Midbrain (tissue), 1 donor: ENCODE data around the gene RPS6KB1.
"Not testable (repeated sequence)": the region's sequence is repeated elsewhere in the genome, so short reads cannot be mapped to it uniquely, and the experiment has no call there.

Experiments used
- DNase-seq: peaks from one replicate; lab custom pipeline; 2025; lab: John Stamatoyannopoulos, UW

Gene RPS6KB1

DNA sequence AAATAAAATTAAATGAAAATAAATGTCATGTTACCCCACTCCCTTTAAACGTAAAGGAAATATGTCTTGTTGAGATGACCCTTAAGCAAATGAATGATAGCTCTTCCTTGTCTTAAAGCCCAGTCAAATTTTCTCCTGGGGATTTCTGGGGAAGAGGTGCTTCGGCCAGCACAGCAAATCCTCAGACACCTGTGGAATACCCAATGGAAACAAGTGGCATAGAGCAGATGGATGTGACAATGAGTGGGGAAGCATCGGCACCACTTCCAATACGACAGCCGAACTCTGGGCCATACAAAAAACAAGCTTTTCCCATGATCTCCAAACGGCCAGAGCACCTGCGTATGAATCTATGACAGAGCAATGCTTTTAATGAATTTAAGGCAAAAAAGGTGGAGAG is 53.5 kb downstream of the RPS6KB1 start:
- not testable (repeated sequence) for DNase-seq

GRCh38 chr17:59947310-59947709 is 54.4 kb downstream of the RPS6KB1 start:
- not testable (repeated sequence) for DNase-seq

DNA sequence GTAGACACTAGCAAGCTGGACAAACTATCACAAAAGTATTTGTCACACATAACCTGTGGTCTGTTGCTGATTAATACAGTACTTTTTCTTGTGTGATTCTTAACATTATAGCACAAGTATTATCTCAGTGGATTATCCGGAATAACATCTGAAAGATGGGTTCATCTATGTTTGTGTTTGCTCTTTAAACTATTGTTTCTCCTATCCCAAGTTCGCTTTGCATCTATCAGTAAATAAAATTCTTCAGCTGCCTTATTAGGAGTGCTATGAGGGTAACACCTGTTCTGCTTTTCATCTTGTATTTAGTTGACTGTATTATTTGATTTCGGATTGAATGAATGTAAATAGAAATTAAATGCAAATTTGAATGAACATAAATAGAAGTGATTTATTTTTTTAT is 57.1 kb downstream of the RPS6KB1 start:
- no peak for DNase-seq

- DNase-seq = no peak
Observed at GRCh38 chr17:59954856-59955255, 61.9 kb downstream of the RPS6KB1 start.

DNA sequence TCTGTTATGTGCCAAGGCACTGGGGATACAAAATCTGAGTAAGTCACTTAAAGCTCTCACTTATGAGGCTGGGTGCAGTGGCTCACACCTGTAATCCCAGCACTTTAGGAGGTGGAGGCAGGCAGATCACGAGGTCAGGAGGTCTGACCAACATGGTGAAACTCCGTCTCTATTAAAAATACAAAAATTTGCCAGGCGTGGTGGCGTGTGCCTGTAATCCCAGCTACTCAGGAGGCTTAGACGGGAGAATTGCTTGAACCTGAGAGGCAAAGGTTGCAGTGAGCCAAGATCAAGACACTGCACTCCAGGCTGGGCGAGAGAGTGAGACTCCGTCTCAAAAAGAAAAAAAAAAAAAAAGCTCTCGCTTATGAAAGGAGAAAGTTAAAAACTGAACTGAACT is 66.7 kb downstream of the RPS6KB1 start:
- DNase-seq = not testable (repeated sequence)

GRCh38 chr17:59962739-59963318 is 69.9 kb downstream of the RPS6KB1 start:
- DNase-seq = no peak

DNA sequence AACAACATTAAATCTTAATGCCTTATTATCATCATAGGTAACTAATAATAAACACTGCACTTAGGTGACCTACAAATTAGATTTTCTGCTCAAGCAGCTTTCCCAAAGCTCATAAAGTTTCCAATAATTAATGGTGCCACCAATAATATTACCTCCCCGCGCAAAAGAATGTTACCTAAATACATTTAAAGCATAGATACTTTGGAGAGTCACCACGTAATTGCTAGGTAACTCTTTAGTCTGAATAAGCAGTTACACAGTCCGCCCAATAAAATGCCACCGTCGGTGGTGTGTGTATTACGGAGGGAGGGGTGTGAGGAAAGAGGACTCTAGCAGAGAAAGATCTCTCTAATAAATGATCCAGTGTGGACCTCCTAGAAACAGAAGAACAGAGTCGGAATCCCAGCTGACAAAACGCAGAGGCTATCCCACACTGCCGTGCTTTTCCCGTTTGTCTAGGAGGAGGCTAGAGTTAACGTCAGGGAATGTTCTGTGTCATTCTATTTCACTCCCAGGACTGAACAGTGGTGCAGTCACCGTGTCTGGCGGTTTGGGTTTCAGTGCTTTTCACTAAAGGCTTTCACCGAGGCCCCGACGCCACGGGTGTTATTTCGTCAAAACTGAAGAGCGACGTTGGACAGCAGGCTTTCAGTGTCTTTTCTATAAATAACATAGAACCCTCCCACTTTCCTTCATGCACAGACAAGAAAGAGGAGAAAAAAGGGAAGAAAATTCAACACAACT is 71.0 kb downstream of the RPS6KB1 start:
- DNase-seq = peak; percentile 65

DNA sequence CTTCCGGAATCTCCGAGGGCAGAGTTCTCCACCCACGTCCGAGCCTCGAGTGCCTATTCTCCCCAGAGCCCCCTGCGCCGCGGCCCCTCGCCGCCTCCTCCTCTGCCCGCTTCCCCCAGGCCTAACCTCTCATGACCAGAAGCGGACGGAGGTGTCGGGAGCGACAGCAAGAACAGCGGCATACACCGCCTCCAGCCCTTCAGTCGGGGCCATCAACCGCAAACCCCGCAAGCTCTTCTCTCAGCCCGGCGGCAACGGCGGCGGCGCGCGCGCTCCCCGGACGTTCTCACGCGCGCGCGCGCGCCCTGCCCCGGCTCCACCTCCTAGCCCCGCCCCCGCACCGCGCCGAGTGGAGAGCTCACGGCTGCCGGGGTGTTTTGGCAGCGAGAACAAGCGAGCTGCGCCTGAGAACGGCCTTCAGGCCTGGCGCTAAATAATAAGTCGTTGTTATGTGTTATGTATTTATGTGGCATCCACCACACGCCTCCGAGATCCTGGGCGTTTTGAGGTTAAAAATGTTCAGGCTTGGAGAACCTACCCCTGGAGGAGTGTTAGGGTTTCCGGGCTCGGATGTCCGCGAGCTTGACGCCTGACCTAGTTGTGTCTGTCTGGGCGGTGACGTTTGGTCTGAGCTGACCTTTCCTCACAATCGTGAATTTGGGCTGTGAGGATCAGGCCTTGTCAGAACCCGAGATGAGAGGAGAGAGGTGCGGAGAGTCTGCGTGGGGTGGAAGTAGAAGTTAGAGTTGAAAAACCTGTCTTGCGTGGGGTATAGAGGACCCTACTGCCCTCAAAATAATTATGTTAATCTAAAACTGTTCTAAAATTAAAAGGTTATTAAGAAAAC is 71.8 kb downstream of the RPS6KB1 start, which contains the start of gene RNFT1:
Gene RNFT1 (minus strand): TSS at position 259 of the 847 bp plus-strand sequence. CDS start 77 bp downstream, at position 182.
- peak; percentile 85 for DNase-seq

- not testable (repeated sequence) for DNase-seq
Observed at GRCh38 chr17:59971771-59972170, 78.8 kb downstream of the RPS6KB1 start.

DNA sequence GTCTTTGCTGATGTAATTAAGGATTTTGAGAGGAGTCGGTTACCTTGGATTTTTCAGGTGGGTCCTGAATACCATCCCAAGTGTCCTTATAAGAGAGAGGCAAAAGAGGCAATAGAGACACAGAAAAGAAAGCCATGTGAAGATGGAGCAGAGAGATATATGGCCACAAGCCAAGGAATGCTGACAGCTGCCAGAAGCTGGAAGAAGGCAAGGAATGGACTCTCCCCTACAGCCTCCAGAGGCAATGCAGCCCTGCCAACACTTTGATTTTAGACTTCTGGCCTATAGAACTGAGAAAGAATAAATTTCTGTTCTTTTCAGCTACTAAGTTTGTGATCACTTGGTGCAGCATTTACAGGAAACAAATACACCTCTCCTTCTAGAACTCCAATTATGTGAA is 79.9 kb downstream of the RPS6KB1 start:
- no peak for DNase-seq

GRCh38 chr17:59973483-59973882 is 80.6 kb downstream of the RPS6KB1 start:
- DNase-seq = not testable (repeated sequence)

DNA sequence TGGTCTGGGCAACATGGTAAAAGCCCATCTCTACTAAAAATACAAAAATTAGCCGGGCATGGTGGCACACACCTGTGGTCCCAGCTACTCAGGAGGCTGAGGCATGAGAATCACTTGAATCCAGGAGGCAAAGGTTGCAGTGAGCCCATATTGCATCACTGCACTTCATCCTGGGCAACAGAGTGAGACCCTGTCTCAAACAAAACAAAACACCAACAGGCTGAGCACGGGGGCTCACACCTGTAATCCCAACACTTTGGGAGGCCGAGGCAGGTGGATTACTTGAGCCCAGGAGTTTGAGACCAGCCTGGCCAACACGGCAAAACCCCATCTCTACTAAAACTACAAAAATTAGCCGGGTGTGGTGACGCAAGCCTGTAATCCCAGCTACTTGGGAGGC is 82.2 kb downstream of the RPS6KB1 start:
- DNase-seq = not testable (repeated sequence)

DNA sequence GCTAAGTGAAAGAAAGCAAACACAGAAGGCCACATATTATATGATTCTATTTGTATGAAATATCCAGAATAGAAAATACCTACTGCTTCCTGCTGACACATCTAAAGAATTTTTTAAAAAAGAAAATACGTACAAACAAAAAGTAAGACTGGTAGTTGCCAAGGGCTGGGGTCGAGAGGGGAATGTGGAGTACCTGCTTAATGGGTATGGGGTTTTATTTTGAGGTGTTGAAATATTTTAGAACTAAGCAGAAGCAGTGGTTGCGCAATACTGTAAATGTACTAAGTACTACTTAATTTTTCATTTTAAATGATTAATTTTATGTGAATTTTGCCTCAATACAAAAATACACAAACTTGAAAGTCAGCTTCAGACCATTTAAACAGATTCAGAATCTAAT is 103.7 kb downstream of the RPS6KB1 start:
- not testable (repeated sequence) for DNase-seq
